Hematopoietic multipotent progenitor cell treated with erythropoietin and hydrocortisone succinate and interleukin-3 and kit ligand, for 17 days (in vitro differentiated cells): ENCODE measurements around the gene MSANTD1.

Experiments
- DNase-seq: peaks from one replicate; pipeline ENCODE4 v3.0.0-alpha.2; 2015; ENCODE audit warnings: low spot score

MSANTD1 gene

DNA sequence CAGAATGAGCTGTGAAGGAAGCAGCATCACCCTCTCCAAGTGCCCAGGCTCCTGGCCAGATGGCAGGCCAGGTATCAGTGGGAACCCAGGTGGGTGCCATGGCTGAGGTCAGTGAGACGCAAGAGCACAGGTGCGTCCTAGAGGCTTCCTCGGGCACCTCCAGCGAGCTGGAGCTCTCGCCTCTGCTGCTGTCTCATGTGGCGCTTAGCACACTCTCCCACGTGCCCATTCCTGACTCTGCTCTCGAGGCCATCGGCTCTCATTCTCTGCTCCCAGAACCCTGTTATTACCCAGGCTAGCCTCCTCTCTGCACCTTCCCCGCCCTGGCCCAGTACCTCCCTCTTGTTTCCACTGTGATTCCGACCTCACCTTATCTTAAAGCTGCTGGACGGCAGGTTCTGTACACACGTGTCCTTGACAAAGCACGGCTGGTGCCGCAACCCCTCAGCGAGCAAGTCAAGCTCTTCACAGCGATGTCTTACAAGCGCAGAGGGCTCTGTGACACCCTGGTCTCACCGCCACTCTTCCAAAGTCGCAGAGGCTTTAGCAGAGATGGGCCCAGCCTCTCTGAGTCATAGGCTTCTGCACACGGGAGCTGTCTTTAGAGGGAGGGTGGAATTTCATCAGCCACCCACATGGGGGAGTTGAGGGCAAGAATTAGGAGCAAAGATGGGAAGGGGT is 15.4 kb upstream of the MSANTD1 start:
- DNase-seq: no peak

DNA sequence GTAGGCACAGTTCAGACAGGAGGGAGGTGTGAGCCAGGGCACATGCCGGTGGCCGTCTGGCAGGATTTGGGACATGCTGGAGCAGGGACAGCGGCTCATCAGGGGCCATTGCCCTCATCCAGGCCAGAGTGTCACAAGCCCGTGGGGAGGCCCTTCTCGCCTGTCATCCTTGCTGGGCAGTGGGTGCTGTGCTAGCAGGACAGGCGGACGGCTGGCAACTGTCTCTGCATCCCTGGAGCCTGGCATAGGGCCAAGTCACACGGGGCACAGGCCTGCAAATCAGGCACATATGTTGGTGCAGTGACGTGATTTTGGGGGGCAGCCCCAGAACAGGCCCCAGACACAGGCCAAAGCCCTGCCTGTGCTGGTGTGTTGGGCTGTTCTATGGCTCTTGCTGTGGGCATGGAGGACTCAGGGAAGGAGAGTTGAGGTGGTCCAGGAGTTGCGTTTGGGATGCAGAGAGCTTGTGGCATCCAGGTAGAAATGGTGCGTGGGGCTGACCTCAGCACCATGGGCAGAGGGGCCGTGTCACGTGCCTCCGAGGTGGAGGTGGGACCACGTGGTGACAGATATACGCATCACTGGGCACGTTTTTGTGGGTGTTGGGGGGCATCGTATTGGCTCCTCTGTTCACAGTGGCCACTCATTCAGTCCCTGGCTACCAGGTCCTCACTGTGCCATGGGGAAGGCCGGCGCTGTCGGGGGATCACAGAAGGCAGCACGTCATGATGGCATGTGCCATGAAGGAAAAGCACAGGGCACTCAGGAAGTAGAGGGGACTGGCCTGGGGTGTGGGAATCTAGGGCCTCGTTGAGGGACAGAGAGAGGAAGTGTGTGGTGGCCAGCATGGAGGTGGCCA is 14.6 kb upstream of the MSANTD1 start:
- no peak for DNase-seq

DNA sequence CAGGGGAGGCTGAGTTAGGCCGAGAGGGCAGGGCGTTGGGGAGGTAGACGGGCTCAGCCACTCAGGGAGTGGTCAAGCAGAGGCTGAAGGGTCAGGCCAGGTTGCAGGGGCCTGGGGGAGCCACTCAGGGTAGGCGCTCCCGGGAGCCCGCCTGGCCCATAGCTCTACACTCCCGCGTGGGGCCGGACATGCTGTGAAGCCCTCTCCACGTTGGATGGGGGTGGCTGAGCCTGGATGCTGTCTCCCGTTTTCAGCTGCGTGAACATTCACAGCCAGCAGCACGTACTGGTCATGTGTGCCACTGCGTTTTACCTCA is 14.0 kb upstream of the MSANTD1 start:
- no peak for DNase-seq

DNA sequence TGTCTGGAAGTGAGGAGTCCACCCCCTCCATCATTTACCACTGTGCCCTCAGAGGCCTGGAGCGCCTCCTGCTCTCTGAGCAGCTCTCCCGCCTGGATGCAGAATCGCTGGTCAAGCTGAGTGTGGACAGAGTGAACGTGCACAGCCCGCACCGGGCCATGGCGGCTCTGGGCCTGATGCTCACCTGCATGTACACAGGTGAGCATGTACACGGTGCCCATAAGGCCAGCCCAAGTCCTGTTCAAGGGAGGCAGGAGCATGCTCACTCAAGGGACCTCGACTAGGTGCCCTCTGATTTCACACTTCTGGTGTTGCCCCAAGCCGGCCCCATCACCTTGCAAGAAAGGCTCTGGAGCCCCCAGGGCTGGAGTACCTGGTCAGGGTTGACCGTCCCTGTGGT is 13.4 kb upstream of the MSANTD1 start:
- DNase-seq: no peak

DNA sequence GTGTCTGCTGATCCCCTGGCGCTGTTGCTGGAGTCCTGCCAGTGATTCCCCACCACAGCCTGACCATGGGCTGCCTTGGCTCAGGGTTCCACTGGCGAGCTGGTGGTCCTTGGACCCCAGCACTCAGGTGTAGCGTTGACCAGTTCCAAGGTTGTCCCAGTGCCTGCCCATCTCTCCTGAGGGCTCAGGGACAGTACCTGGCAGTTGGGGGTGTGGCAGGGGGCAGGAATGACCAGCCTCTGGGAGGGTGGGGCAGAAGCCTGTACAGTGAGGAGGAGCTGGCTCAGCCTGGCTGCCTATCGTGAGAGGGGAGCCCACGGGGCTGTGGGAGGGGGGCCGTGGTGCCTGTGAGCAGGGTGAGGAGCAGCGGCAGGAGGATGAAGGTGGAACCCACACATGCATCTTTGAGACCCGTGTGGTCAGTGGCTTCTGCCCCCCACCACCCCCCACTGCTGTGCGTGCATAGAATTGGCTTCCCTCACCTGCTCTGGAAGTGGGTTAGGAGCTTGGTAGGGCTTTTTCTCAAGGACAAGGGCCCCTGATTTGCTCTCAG is 12.6 kb upstream of the MSANTD1 start:
- no peak for DNase-seq

DNA sequence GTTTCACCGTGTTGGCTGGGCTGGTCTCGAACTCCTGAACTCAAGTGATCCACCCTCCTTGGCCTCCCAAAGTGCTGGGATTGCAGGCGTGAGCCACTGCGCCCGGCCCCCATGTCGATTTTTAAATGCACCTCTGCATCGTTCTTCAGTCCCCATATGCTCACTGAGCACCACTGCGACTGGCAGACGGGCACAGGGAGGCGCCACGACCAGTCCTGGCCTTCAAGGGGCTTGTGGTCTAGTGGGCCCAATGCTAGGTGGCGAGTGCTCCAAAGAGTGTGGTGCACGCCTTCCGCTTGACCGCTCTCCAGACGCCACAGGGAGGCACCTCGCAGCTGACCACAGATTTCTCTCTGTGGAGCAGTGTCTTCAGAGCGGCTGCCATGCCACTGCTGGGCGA is 11.7 kb upstream of the MSANTD1 start:
- DNase-seq: no peak

DNA sequence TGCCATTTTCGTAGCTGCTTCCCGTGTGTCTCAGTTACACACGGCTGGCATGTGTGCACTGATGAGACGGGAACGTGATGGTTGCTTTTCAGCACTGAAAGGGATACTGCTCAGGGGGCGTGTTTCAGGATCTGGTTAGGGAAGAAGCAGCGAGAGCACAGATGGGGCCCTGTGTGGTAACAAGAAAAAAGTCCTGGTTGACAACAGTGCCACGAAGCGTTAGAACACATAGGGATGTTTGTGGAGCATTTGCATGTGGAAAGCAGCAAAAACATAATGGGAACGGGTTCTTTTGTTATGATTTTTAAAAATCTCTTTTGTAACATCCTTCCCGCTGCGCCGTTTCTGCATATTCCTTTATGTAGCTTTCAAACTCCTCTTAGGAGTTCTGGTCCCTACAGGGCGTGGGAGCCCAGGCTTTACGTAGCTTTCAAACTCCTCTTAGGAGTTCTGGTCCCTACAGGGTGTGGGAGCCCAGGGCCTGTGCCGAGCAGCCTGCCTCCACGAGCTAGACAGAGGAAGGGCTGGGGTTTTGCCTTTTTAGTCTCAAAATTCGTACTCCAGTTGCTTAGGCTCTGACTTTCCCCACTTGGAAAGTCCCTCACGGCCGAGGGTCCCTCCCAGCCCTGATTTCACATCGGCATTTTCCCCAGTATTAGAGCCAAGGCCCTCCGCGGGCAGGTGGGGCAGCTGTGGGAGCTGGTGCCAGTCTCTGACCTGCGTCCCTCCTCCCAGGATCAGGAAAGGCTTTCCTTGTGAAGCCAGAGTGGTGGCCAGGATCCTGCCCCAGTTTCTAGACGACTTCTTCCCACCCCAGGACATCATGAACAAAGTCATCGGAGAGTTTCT is 11.0 kb upstream of the MSANTD1 start:
- no peak for DNase-seq

DNA sequence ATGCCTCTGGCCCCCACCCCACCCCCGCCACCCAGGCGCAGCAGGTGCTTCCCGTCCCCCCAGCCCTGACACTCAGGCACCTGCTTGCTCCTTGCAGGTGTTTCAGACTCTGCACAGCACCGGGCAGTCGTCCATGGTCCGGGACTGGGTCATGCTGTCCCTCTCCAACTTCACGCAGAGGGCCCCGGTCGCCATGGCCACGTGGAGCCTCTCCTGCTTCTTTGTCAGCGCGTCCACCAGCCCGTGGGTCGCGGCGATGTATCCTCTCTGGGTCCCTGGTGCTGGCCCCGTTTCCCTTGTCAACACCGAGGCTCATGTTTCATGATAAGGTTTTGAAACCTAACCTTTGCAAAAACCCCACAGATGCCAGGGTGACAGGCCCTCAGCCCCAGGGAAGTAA is 10.2 kb upstream of the MSANTD1 start:
- DNase-seq: no peak

DNA sequence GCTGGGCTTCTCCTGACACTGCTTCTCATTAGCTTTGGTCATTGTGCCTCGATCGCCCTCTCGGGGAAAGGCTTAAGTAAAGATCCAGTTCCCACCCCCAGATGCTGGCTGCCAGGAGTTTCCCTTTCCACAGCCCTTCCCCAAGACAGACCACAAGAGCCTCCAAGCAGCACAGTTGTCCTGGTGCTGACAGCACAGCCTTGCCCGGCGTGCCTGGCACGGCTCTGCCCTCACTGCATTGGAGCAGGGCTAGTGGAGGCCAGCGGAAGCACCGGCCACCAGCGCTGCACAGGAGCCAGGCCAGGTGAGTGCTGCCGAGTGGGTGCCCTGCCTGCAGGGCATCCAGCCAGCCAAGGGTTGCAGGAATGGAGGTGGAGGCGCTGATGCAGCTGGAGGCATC is 9.7 kb upstream of the MSANTD1 start:
- no peak for DNase-seq

DNA sequence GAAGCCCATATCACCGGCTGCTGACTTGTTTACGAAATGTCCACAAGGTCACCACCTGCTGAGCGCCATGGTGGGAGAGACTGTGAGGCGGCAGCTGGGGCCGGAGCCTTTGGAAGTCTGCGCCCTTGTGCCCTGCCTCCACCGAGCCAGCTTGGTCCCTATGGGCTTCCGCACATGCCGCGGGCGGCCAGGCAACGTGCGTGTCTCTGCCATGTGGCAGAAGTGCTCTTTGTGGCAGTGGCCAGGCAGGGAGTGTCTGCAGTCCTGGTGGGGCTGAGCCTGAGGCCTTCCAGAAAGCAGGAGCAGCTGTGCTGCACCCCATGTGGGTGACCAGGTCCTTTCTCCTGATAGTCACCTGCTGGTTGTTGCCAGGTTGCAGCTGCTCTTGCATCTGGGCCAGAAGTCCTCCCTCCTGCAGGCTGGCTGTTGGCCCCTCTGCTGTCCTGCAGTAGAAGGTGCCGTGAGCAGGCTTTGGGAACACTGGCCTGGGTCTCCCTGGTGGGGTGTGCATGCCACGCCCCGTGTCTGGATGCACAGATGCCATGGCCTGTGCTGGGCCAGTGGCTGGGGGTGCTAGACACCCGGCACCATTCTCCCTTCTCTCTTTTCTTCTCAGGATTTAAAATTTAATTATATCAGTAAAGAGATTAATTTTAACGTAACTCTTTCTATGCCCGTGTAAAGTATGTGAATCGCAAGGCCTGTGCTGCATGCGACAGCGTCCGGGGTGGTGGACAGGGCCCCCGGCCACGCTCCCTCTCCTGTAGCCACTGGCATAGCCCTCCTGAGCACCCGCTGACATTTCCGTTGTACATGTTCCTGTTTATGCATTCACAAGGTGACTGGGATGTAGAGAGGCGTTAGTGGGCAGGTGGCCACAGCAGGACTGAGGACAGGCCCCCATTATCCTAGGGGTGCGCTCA is 8.7 kb upstream of the MSANTD1 start:
- DNase-seq: no peak

DNA sequence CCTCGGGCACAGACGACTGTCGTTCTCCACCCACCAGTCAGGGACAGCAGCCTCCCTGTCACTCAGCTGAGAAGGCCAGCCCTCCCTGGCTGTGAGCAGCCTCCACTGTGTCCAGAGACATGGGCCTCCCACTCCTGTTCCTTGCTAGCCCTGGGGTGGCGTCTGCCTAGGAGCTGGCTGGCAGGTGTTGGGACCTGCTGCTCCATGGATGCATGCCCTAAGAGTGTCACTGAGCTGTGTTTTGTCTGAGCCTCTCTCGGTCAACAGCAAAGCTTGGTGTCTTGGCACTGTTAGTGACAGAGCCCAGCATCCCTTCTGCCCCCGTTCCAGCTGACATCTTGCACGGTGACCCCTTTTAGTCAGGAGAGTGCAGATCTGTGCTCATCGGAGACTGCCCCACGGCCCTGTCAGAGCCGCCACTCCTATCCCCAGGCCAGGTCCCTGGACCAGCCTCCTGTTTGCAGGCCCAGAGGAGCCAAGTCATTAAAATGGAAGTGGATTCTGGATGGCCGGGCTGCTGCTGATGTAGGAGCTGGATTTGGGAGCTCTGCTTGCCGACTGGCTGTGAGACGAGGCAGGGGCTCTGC is 7.9 kb upstream of the MSANTD1 start:
- DNase-seq: no peak

DNA sequence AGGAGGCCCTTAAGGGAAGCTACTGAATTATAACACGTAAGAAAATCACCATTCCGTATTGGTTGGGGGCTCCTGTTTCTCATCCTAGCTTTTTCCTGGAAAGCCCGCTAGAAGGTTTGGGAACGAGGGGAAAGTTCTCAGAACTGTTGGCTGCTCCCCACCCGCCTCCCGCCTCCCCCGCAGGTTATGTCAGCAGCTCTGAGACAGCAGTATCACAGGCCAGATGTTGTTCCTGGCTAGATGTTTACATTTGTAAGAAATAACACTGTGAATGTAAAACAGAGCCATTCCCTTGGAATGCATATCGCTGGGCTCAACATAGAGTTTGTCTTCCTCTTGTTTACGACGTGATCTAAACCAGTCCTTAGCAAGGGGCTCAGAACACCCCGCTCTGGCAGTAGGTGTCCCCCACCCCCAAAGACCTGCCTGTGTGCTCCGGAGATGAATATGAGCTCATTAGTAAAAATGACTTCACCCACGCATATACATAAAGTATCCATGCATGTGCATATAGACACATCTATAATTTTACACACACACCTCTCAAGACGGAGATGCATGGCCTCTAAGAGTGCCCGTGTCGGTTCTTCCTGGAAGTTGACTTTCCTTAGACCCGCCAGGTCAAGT is 6.9 kb upstream of the MSANTD1 start:
- DNase-seq: no peak

DNA sequence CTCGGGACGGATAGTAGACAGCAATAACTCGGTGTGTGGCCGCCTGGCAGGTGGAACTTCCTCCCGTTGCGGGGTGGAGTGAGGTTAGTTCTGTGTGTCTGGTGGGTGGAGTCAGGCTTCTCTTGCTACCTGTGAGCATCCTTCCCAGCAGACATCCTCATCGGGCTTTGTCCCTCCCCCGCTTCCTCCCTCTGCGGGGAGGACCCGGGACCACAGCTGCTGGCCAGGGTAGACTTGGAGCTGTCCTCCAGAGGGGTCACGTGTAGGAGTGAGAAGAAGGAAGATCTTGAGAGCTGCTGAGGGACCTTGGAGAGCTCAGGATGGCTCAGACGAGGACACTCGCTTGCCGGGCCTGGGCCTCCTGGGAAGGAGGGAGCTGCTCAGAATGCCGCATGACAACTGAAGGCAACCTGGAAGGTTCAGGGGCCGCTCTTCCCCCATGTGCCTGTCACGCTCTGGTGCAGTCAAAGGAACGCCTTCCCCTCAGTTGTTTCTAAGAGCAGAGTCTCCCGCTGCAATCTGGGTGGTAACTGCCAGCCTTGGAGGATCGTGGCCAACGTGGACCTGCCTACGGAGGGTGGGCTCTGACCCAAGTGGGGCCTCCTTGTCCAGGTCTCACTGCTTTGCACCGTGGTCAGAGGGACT is 5.7 kb upstream of the MSANTD1 start:
- DNase-seq: no peak

DNA sequence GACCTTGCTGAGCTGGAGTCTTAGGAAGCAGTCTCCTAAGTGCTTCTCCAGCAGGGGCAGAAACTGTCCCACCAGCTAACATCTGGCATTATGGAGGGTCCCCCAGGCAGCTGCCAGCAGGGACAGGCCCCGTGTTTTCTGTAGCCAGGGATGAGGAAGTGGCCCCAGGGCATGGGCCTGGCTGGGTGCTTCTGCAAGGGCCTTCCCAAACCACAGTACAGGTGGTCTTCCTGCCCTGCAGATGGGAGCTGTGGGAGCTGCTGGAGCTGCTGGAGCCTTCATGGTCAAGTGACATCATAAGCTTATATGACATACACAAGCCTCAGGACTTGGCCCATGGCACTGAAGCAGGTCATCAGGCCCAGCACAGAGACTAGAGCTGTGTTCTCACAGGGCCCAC is 5.0 kb upstream of the MSANTD1 start:
- no peak for DNase-seq

DNA sequence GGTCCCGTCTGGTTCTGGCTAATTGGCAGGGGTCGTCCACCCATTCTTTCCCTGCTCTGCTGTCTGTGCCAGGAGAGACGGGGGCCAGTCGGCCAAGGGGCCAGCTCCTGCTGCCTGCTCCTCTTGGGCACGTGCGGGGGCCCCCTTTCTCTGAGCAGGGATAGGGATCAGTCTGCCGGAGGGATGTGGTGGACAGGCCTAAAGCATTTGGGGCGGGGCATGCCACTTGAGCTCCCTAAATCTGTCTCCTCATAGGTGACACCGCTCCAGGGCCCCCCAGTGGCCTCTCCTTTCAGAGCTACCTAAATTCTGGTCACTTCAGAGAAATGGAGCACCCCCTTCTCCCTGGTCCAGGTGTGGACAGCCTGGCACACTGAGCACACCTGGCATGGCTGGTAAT is 4.2 kb upstream of the MSANTD1 start:
- DNase-seq: no peak

DNA sequence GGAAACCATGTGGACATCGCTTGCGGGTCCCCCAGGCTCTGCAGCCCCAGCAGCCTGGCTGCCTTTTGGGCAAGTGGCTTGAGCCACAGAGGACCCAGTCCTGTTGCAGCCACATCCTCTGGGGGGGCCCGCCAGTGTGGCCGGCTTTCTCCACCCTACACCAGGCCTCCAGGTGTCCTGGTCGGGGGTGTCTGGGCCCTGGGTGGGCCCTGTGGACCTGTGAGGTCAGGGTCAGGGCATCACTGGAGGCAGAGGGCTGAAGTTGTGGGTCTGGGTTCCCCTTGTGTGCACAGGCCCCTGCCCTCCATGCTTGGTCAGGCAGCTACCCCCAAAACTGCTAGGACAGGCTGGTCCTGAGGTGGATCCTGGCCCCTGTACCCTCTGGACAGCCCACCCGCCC is 3.3 kb upstream of the MSANTD1 start:
- no peak for DNase-seq

DNA sequence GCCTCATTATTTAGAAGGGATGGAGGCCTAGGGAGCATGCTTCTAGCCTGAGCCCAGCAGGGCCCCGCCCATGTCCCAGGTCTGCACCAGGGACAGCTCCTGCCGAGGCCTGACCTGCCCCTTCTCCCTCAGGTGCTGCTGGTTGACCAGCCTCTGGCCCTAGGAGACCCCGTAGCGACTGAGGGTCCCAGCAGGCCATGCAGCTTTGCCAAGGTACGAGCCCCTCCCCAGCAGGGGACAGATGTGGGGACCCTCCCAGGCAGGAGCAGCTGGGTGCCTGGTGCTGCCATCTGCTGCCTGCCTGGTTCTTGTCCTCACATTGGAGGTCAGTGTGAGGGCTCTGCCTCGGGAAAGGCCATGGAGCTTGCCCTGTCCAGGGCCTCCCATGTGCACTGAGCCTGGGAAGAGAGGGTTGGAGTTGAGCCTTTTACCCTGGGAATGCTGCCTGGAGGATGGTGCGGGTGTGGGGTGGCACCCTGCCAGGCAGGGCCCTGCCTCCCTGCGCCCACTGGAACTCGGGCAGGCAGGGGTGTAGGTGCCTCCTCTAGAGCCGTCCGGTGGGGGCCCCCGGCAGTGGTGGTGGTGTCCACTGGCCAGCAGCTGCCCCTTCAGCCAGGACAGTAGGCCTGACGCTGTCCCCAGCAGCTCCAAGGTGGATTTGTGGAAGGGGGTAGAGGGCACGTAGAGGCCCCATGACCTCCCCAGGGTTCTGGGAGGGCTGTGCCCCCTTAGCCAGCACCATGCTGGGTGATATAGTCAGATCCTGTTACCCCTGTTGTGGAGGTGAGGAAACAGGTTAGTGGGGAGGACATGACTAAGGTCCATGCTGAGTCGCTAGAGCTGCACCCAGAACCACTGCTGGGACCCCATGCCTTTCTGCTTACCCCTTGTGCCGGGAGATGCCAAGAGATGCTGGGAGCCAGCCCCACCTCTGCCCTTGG is 2.2 kb upstream of the MSANTD1 start:
- DNase-seq: no peak

DNA sequence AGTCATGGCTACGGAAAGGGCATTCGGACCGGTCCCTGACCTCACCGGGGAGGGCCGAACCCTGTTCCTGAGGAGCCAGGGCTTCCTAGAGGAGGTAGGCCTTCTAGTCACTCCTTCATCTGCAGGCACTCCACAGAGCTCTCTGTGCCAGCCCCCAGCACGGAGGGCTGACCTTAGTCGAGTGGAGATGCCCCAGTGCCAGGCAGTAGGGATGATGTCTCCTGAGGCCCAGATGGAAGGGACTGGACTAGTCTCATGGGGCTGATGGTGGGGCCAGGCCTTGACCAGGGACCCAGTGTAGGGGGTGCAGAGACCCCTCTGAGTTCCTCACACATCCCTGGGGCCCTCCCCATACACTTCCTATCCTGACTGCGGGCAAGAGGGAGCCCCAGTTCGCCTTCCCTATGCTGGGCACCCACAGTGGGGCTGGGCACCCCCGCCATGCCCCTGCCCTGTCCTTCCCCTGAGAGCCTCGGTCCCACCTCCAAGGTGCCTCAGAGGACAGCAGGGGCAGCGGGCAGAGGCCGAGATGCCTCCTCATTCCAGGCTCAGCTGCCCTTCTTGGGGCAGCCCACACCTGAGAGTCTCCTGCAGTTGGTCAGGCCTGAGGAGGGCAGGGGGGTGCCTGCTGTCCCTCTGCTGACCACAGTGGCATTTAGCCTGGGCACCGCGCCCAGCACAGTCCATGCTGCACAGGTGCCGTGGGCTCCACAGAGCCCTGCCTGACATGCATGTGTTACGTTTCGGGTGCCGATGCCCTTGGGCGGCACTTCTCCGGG is 1.4 kb upstream of the MSANTD1 start:
- no peak for DNase-seq
